Tibial nerve (tissue), 4 donors: ENCODE measurements around the gene RAD50. TPM values are rescaled to one million over a fixed set of nuclear protein-coding genes. Genes with fewer than 3 reads are reported as not detected.
"Not testable (repeated sequence)": the region's sequence is repeated elsewhere in the genome, so short reads cannot be mapped to it uniquely, and the experiment has no call there.

Experiments used
- DNase-seq, 2 donors: peaks; one replicate each; pipeline ENCODE4 v3.0.0-alpha.2; 2019; ENCODE audit warnings: low spot score in 2 of 2
- H3K27ac ChIP-seq, 4 donors: fragments of 200-600 bp; sonication (generic) in 3 of 4; one replicate each; pipeline ENCODE4 v1.5.1; 2017 to 2019; ENCODE audit warnings: mild to moderate bottlenecking in 1 of 4
- H3K27me3 ChIP-seq, 2 donors: fragments of 200-600 bp; sonication (generic) in 1 of 2; one replicate each; pipeline versions ENCODE4 v1.5.1 to v1.6.0; 2017 to 2019
- H3K36me3 ChIP-seq, 3 donors: fragments of 200-600 bp; sonication (generic); one replicate each; pipeline ENCODE4 v1.5.1; 2018 to 2019
- H3K4me1 ChIP-seq, 4 donors: fragments of 200-600 bp; sonication (generic) in 3 of 4; one replicate each; pipeline ENCODE4 v1.5.1; 2017 to 2019
- H3K4me3 ChIP-seq, 4 donors: fragments of 200-600 bp; sonication (generic) in 3 of 4; one replicate each; pipeline ENCODE4 v1.5.1; 2017 to 2019; ENCODE audit warnings: mild to moderate bottlenecking in 1 of 4, moderate library complexity in 1 of 4
- H3K9me3 ChIP-seq, 4 donors: fragments of 200-600 bp; sonication (generic) in 3 of 4; one replicate each; pipeline ENCODE4 v1.5.1; 2017 to 2019
- CTCF ChIP-seq, 5 experiments: fragments of 200-600 bp in 3 of 5; fragments of 450-650 bp in 2 of 5; sonication (generic) in 3 of 5; IDR thresholded peaks; one replicate each; pipeline ENCODE4 v1.5.1; 2016 to 2019; ENCODE audit warnings: antibody characterized with exemption in 5 of 5, mild to moderate bottlenecking in 3 of 5, moderate library complexity in 2 of 5
- EP300 ChIP-seq, 2 donors: sonication (generic); formaldehyde crosslinking; IDR thresholded peaks; one replicate each; pipeline ENCODE4 v1.6.1; 2017; ENCODE audit warnings: antibody characterized with exemption in 2 of 2, mild to moderate bottlenecking in 1 of 2
- POLR2A ChIP-seq, 2 donors: fragments of 450-650 bp; IDR thresholded peaks; one replicate each; pipeline ENCODE4 v1.6.1; 2017; ENCODE audit warnings: antibody characterized with exemption in 2 of 2, mild to moderate bottlenecking in 2 of 2, moderate library complexity in 2 of 2
- WGBS, 2 donors: methylation state at CpG; one replicate each; pipeline ENCODE4 v1.1.5; 2018; 5-methylcytosine and 5-hydroxymethylcytosine counted together
- total RNA-seq, 4 donors: library from RNA; depleted of rRNA; stranded (reverse); fragments of >200 nt; gene quantifications; one replicate each; pipeline ENCODE4 v1.1.0, GENCODE V29; 2016

The RAD50 gene
- total RNA-seq, 4 donors from 2014 or later = 36.5 to 40.5 (median 39.2) TPM

GRCh38 chr5:132622608-132623007 lies 65.8 kb downstream of the RAD50 start:
- H3K9me3 ChIP-seq = no peaks in the 10 kb centered on the region
- H3K4me3 ChIP-seq = no peak overlapping the region
- H3K36me3 ChIP-seq = peaks cover 0 to 70% (median 4%) of the 10 kb centered on the region in 3 donors
- TF ChIP-seq CTCF (IDR thresholded peaks at IDR 0.05) = no peak
- no peak for TF ChIP-seq POLR2A (IDR thresholded peaks at IDR 0.05)
- no peak for TF ChIP-seq EP300 (IDR thresholded peaks at IDR 0.05)
- no peak for DNase-seq
- H3K4me1 ChIP-seq = no peaks in the 10 kb centered on the region
- no peak overlapping the region for H3K27ac ChIP-seq
- no peaks in the 10 kb centered on the region for H3K27me3 ChIP-seq

- no peak overlapping the region for H3K4me3 ChIP-seq
- peaks cover 0 to 56% (median 0%) of the 10 kb centered on the region in 3 donors for H3K36me3 ChIP-seq
- no peaks in the 10 kb centered on the region for H3K4me1 ChIP-seq
- 89 to 92% methylated on average over 2 of the region's 2 CpGs for WGBS, 2 donors
- no peak for DNase-seq
- no peak overlapping the region for H3K27ac ChIP-seq
- H3K9me3 ChIP-seq = no peaks in the 10 kb centered on the region
- TF ChIP-seq EP300 (IDR thresholded peaks at IDR 0.05) (no peak), POLR2A (IDR thresholded peaks at IDR 0.05) (no peak), CTCF (IDR thresholded peaks at IDR 0.05) (no peak)
- no peaks in the 10 kb centered on the region for H3K27me3 ChIP-seq
Measured at GRCh38 chr5:132627470-132627869, 70.7 kb downstream of the RAD50 start.

- Histone ChIP-seq H3K36me3 (peaks cover 0 to 61% (median 0%) of the 10 kb centered on the region in 3 donors), H3K27ac (no peak overlapping the region), H3K4me1 (no peaks in the 10 kb centered on the region), H3K4me3 (no peak overlapping the region), H3K27me3 (no peaks in the 10 kb centered on the region), H3K9me3 (no peaks in the 10 kb centered on the region)
- DNase-seq = no peak
- TF ChIP-seq POLR2A (IDR thresholded peaks at IDR 0.05) = no peak
- no peak for TF ChIP-seq CTCF (IDR thresholded peaks at IDR 0.05)
- no peak for TF ChIP-seq EP300 (IDR thresholded peaks at IDR 0.05)
- 90 to 100% methylated on average over 2 of the region's 2 CpGs for WGBS, 2 donors
Measured at GRCh38 chr5:132628814-132629213, 72.0 kb downstream of the RAD50 start.

- H3K36me3 ChIP-seq = peaks cover 0 to 57% (median 0%) of the 10 kb centered on the region in 3 donors
- H3K27ac ChIP-seq = no peak overlapping the region
- no peaks in the 10 kb centered on the region for H3K9me3 ChIP-seq
- no peak for DNase-seq
- H3K27me3 ChIP-seq = no peaks in the 10 kb centered on the region
- TF ChIP-seq CTCF (IDR thresholded peaks at IDR 0.05) = no peak
- TF ChIP-seq POLR2A (IDR thresholded peaks at IDR 0.05) = no peak
- TF ChIP-seq EP300 (IDR thresholded peaks at IDR 0.05) = no peak
- 92 to 94% methylated on average over 5 of the region's 5 CpGs for WGBS, 2 donors
- no peak overlapping the region for H3K4me3 ChIP-seq
- no peaks in the 10 kb centered on the region for H3K4me1 ChIP-seq
Measured at GRCh38 chr5:132629230-132629944, 72.6 kb downstream of the RAD50 start.

GRCh38 chr5:132633587-132633986 lies 76.8 kb downstream of the RAD50 start:
- H3K4me1 ChIP-seq, H3K9me3 ChIP-seq, H3K4me3 ChIP-seq, H3K27ac ChIP-seq, DNase-seq, H3K27me3 ChIP-seq: not testable (repeated sequence)
- peaks cover 0 to 77% (median 0%) of the 10 kb centered on the region in 3 donors for H3K36me3 ChIP-seq
- 96% methylated on average over 4 of the region's 4 CpGs for WGBS, 2 donors
